NCI-H226 (cell line): ENCODE results near the gene CFAP61.

Experiments used
- DNase-seq: peaks from one replicate; pipeline ENCODE4 v3.0.0-alpha.2; 2015

CFAP61 gene

DNA sequence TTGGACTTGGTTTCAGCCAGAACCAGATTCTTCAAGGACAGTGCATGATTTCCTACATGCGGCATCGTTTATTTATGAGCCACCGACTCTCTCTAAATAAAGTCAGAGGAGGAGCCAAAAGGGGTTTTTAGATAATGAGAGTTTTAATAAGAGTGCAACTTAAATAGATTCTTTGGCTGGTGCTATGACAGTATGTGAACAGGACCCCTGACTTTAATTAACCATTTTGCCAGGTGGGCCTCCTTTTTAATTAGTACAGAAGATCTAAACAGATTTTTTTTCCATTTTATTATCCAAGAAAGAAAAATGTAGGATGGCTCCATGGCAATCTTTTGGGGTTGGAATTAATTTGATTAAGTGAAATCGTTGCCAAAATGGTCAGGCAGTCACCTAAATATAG lies 240.8 kb downstream of the CFAP61 start:
- DNase-seq, result no peak

DNA sequence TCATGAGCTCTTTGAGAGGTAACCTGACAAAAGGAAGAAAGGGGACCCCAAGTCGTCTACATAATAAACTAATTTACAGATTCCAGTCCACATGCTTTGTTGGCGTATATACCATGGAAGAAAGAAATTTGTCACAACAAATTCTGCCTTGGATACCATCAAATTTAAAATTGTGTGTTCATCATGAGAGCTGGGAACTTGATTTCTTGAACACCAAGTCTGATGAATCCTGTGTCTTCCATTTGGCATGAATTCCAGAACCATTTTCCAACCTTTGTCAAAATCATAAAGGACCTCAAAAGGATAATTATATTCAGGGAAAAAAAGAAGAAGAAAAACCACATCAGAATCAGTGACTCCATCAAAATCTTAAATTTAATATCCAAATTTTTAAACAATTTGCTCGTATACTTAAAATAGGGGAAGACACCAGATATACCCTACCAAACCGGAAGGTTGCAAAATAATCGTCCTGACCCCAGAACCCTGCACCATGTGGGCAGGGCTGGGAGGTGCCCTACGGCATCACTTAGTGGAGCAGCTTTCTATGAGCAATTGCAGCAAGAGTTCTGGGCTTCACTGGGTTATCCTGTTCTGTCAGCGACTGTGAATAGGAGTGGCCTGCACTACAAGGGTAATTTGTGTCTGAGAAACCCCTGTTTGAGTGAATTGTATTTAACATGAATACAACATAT lies 241.5 kb downstream of the CFAP61 start:
- no peak for DNase-seq

- no peak for DNase-seq
These were observed 243.5 kb downstream of the CFAP61 start for GRCh38 chr20:20295621-20296498.

DNA sequence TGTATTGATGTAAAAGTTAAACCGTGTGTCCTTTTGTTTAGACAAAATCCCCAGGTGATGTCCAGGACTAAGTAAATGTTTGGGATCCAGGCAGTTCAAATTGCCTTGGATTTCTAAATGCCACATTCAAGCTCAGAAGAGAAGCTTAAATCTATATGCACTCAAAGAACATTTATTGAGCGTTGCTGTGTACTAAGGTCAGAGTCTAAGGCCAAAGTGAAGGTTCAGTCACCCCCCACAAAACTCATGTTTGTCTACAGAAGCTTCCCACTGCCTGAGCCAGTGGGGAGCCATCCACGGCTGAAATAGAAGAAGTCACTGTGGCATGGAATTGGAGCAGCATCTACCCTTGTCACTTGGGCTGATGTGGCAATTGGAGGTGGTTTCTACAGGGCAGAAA lies 244.8 kb downstream of the CFAP61 start:
- no peak for DNase-seq

DNA sequence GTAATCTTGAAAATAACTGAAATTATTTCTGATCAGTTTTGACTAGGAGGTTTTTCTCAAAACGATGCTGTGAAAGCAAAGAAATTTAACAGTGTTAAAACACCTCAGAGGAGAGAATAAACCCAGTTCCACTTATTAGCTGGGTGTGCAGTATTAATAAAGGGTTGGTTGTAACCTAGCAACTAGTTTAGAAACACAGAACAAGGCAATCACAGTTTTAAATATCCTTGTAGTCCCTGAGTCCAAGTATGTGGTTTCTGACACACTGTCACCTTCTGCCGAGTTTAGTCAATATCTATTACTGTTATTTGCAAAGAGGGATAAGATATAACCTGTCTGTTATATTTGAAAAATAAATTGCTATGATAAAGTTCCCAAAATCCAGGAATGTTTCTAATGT lies 245.4 kb downstream of the CFAP61 start:
- DNase-seq, result no peak

GRCh38 chr20:20299904-20300303 lies 247.6 kb downstream of the CFAP61 start:
- DNase-seq, result no peak

- DNase-seq, result no peak
These were observed 251.0 kb downstream of the CFAP61 start for GRCh38 chr20:20303320-20303719.

- no peak for DNase-seq
These were observed 251.4 kb downstream of the CFAP61 start for GRCh38 chr20:20303742-20304141.

GRCh38 chr20:20304942-20305341 lies 252.6 kb downstream of the CFAP61 start:
- DNase-seq, result no peak

DNA sequence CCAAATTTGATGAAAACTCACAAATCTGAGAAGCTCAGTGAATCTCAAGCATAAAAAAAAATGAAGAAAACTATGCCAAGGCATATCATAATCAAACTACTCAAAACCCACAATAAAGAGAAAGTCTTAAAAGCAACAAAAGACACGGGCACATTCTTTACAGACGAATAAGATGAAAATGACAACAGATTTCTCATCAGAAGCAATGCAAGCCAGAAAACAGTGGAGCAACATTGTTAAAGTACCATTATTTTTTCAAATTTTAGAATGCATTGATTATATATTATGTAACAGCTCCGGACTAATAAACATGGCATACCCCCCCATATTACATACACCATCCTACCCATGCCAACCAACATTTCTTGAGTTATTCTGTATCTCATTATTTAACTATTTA lies 260.2 kb downstream of the CFAP61 start:
- DNase-seq, result no peak

GRCh38 chr20:20317195-20317594 lies 264.9 kb downstream of the CFAP61 start:
- no peak for DNase-seq

GRCh38 chr20:20317621-20318364 lies 265.5 kb downstream of the CFAP61 start:
- DNase-seq, result no peak

- DNase-seq, result no peak
These were observed 266.2 kb downstream of the CFAP61 start for GRCh38 chr20:20318365-20319161.

DNA sequence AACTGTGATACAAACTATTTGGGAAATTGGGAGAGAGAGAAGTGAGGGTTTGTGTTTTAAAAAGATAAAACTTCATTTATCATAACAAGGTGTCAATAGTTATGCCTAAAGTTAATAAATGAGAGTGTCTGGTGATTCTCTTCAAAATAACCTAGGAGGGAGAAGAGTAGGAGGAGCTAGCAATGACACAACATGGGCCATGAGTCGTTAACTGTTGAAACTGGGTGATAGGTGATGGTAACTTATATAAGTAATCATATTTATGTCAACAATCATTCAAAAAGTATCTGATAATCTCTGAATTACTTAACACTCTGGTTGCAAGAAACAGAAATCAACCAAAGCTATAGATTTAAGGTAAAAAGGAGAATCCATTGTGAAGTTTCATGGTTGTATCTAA lies 268.8 kb downstream of the CFAP61 start:
- DNase-seq, result no peak

- no peak for DNase-seq
These were observed 269.6 kb downstream of the CFAP61 start for GRCh38 chr20:20321917-20322316.

DNA sequence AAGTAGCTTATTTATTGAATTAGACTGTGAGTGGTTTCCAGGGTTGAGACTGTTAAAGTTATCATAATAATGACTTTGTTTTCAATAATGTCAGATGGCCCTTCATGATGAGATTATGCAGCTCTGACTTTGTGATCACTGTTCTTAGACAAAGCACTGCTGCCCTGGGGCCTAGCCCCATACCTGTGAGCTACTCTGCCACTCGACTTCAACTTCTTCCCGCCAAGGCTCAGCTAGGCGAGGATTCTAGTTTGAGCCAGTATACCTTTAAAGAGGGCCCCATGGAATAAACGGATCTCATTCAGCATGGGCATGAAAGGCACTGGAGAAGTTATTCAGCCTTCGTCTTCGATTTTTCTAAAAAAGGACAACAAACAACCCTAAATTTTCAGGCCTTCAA lies 270.6 kb downstream of the CFAP61 start:
- no peak for DNase-seq

DNA sequence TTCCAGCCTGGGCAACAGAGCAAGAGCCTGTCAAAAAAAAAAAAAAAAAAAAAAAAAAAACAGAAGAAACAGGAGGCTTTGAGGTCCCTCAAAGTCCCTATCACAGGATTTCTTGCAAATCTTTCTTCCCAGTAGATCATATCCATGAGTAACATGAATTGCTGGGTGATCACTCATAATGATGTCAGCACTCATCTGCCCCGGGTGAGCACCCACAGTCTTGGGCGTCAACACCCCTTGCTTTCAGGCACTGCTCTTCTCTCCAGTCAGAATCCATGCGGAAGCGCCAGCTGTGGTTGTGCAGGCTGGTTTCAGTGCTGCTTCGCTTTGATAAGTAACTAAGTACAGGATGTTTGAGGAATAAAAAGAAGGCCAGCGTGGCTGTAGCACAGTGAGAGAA lies 275.4 kb downstream of the CFAP61 start:
- no peak for DNase-seq

DNA sequence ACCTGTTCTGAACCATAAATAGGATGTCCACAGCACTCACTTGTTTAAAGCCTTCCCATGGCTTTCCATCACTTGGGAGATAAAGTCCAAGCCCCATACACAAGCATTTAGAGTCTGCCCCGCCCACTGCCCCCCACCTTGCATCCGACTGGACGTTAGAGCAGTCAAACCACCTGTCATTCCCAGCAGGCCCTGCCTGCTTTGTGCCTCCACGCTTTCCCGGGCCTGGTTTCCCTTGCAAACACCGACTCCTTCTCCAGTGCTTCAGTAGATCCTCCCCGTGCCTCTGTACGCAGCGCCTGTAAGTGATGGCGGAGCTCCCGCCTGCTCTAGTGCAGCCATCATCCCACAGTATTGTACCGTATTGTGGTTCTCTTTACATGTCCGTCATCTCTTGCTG lies 277.2 kb downstream of the CFAP61 start:
- no peak for DNase-seq

GRCh38 chr20:20331156-20331555 lies 278.8 kb downstream of the CFAP61 start:
- DNase-seq, result no peak

DNA sequence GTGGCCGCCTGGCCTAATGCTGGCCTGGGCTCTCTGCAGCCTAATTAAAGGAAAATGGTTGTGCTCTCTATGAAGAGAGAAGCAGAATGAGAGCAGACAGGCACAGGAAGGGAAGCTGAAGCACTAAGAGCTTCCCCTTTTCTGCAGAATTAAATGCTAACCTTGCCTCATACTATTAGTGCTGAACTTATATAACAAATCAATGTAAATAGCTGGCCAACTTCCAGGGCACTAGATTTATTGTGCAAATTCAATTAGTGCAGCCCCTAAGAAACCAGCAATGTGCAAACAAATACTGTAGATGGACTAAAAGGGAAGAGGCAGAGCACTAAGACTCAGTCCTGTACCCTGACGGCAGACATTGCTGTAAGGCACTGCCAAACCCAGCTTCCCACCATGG lies 279.5 kb downstream of the CFAP61 start:
- DNase-seq, result no peak

- no peak for DNase-seq
These were observed 281.5 kb downstream of the CFAP61 start for GRCh38 chr20:20333866-20334265.

- no peak for DNase-seq
These were observed 282.2 kb downstream of the CFAP61 start for GRCh38 chr20:20334489-20334888.
